ENCODE results near the gene CACFD1. TPM values are rescaled to one million over a fixed set of nuclear protein-coding genes. Genes with fewer than 3 reads are reported as not detected.

The CACFD1 gene
- total and polyA plus RNA-seq, 2 of the 13 experiments (the other 11 are each of a cell fraction or from before 2014, with no cell fraction given), result 13.8 to 14.6 TPM

DNA sequence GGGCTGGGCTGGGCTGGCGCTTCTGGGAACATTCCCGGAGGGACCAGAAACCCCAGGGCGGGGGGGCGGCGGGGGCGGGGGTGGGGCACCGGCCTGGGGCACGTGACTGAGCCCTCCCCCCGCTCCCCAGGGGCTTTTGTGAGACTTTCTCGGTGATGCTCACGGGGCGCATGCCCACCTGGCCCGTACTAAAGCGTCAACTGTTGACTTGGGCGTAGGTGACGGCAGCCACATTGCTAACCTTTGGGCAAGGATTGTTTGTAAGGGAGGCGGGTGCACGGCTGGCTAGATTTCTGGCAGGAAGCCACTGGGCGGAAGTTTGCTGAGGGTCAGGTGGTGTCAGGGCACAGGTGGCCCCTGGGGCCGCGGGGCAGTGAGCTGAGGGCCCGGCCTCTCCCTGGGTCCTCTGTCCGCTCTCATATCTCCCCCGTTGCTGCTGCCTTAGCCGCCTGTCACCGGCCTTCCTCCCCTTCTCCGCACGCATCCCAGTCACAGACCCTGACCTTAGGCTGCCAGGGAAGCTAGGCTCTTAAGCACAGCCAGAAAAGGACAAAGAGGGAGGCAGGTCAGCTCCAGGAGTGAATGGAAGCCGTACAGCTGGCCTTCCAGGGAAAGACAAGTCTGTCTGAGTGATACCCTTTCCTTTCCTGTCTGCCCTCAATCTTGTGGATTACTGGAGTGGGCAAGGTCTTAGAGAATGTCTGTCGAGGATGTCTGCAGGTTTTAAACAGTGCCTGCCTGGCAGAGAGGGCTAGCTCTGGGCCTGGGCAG is 812 bp downstream of the CACFD1 start (continued):
- TF ChIP-seq, protein P1, sequence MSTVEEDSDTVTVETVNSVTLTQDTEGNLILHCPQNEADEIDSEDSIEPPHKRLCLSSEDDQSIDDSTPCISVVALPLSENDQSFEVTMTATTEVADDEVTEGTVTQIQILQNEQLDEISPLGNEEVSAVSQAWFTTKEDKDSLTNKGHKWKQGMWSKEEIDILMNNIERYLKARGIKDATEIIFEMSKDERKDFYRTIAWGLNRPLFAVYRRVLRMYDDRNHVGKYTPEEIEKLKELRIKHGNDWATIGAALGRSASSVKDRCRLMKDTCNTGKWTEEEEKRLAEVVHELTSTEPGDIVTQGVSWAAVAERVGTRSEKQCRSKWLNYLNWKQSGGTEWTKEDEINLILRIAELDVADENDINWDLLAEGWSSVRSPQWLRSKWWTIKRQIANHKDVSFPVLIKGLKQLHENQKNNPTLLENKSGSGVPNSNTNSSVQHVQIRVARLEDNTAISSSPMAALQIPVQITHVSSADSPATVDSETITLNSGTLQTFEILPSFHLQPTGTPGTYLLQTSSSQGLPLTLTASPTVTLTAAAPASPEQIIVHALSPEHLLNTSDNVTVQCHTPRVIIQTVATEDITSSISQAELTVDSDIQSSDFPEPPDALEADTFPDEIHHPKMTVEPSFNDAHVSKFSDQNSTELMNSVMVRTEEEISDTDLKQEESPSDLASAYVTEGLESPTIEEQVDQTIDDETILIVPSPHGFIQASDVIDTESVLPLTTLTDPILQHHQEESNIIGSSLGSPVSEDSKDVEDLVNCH (CRISPR knock-in tag; IDR thresholded peaks at IDR 0.05), result no peak
- TF ChIP-seq ZNF670 (CRISPR knock-in tag; IDR thresholded peaks at IDR 0.05; ENCODE audit: borderline replicate concordance) (peak; percentile 34; the same call in 1 of the 2 replicates), ZNF543 (CRISPR knock-in tag; IDR thresholded peaks at IDR 0.05) (peak; percentile 80; the same call in 1 of the 2 replicates), ZFX (CRISPR knock-in tag; IDR thresholded peaks at IDR 0.05; ENCODE audit: low read depth) (peak; percentile 85), MYC (CRISPR knock-in tag; IDR thresholded peaks at IDR 0.05; ENCODE audit: borderline replicate concordance) (peak; percentile 45; the same call in 1 of the 2 replicates), SKI (IDR thresholded peaks at IDR 0.05; ENCODE audit: partially characterized antibody) (peak; percentile 60), BCL6 (CRISPR knock-in tag; IDR thresholded peaks at IDR 0.05) (peak; percentile 24; the same call in 1 of the 2 replicates), BRD4 (CRISPR knock-in tag; IDR thresholded peaks at IDR 0.05) (0 out of 2 replicates have a peak, but pooled peaks have one; percentile 38), ZBTB20 (CRISPR knock-in tag; IDR thresholded peaks at IDR 0.05; ENCODE audit: borderline replicate concordance, low read depth) (no peak), RFX5 (IDR thresholded peaks at IDR 0.05; ENCODE audit: low read depth, low read length) (peak; percentile 72; the same call in 1 of the 2 replicates), NR1H2 (CRISPR knock-in tag; IDR thresholded peaks at IDR 0.05; ENCODE audit: borderline replicate concordance, low read depth) (0 out of 2 replicates have a peak, but pooled peaks have one; percentile 56)
- TF ChIP-seq, protein P2, sequence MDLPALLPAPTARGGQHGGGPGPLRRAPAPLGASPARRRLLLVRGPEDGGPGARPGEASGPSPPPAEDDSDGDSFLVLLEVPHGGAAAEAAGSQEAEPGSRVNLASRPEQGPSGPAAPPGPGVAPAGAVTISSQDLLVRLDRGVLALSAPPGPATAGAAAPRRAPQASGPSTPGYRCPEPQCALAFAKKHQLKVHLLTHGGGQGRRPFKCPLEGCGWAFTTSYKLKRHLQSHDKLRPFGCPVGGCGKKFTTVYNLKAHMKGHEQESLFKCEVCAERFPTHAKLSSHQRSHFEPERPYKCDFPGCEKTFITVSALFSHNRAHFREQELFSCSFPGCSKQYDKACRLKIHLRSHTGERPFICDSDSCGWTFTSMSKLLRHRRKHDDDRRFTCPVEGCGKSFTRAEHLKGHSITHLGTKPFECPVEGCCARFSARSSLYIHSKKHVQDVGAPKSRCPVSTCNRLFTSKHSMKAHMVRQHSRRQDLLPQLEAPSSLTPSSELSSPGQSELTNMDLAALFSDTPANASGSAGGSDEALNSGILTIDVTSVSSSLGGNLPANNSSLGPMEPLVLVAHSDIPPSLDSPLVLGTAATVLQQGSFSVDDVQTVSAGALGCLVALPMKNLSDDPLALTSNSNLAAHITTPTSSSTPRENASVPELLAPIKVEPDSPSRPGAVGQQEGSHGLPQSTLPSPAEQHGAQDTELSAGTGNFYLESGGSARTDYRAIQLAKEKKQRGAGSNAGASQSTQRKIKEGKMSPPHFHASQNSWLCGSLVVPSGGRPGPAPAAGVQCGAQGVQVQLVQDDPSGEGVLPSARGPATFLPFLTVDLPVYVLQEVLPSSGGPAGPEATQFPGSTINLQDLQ (CRISPR knock-in tag; IDR thresholded peaks at IDR 0.05), result peak; percentile 61; the same call in 1 of the 2 replicates
- TF ChIP-seq, protein P3, sequence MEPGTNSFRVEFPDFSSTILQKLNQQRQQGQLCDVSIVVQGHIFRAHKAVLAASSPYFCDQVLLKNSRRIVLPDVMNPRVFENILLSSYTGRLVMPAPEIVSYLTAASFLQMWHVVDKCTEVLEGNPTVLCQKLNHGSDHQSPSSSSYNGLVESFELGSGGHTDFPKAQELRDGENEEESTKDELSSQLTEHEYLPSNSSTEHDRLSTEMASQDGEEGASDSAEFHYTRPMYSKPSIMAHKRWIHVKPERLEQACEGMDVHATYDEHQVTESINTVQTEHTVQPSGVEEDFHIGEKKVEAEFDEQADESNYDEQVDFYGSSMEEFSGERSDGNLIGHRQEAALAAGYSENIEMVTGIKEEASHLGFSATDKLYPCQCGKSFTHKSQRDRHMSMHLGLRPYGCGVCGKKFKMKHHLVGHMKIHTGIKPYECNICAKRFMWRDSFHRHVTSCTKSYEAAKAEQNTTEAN (CRISPR knock-in tag; conservative IDR thresholded peaks at IDR 0.05), result no peak
- TF ChIP-seq, protein P4, sequence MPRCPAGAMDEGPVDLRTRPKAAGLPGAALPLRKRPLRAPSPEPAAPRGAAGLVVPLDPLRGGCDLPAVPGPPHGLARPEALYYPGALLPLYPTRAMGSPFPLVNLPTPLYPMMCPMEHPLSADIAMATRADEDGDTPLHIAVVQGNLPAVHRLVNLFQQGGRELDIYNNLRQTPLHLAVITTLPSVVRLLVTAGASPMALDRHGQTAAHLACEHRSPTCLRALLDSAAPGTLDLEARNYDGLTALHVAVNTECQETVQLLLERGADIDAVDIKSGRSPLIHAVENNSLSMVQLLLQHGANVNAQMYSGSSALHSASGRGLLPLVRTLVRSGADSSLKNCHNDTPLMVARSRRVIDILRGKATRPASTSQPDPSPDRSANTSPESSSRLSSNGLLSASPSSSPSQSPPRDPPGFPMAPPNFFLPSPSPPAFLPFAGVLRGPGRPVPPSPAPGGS (CRISPR knock-in tag; IDR thresholded peaks at IDR 0.05), result peak; percentile 62; the same call in 1 of the 2 replicates
- TF ChIP-seq, protein P5, sequence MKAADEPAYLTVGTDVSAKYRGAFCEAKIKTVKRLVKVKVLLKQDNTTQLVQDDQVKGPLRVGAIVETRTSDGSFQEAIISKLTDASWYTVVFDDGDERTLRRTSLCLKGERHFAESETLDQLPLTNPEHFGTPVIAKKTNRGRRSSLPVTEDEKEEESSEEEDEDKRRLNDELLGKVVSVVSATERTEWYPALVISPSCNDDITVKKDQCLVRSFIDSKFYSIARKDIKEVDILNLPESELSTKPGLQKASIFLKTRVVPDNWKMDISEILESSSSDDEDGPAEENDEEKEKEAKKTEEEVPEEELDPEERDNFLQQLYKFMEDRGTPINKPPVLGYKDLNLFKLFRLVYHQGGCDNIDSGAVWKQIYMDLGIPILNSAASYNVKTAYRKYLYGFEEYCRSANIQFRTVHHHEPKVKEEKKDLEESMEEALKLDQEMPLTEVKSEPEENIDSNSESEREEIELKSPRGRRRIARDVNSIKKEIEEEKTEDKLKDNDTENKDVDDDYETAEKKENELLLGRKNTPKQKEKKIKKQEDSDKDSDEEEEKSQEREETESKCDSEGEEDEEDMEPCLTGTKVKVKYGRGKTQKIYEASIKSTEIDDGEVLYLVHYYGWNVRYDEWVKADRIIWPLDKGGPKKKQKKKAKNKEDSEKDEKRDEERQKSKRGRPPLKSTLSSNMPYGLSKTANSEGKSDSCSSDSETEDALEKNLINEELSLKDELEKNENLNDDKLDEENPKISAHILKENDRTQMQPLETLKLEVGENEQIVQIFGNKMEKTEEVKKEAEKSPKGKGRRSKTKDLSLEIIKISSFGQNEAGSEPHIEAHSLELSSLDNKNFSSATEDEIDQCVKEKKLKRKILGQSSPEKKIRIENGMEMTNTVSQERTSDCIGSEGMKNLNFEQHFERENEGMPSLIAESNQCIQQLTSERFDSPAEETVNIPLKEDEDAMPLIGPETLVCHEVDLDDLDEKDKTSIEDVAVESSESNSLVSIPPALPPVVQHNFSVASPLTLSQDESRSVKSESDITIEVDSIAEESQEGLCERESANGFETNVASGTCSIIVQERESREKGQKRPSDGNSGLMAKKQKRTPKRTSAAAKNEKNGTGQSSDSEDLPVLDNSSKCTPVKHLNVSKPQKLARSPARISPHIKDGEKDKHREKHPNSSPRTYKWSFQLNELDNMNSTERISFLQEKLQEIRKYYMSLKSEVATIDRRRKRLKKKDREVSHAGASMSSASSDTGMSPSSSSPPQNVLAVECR (CRISPR knock-in tag; IDR thresholded peaks at IDR 0.05; ENCODE audit: borderline replicate concordance), result peak; percentile 88; the same call in 1 of the 2 replicates

Data from HepG2 (cell line).